Measurements from ENCODE around the gene FOXO6. TPM values are rescaled to one million over a fixed set of nuclear protein-coding genes. Genes with fewer than 3 reads are reported as not detected.
"Not testable (repeated sequence)": the region's sequence is repeated elsewhere in the genome, so short reads cannot be mapped to it uniquely, and the experiment has no call there.

Gene FOXO6
- total RNA-seq, 5 donors from 2014 or later (not counting 1 experiment from before 2014, with no cell fraction given) = 0.13 to 0.70 (median 0.63) TPM; not detected in 2

GRCh38 chr1:41328780-41329640, 32.2 kb upstream of the FOXO6 start:
- Mint-ChIP-seq H3K4me1 (peaks cover 0 to 3% (median 0%) of the 10 kb centered on the region in 3 donors), H3K4me3 (no peak overlapping the region), H3K27me3 (peaks cover 3 to 10% of the 10 kb centered on the region in 2 donors), H3K36me3 (no peaks in the 10 kb centered on the region), H3K27ac (no peak overlapping the region), H3K9me3 (no peaks in the 10 kb centered on the region)
- Histone ChIP-seq H3K36me3 (ENCODE audit: control insufficient read depth in 2 of 2, extremely low read depth in 1 of 2, insufficient read depth in 1 of 2, low read length in 1 of 2) (no peaks in the 10 kb centered on the region), H3K27ac (ENCODE audit: low read length) (no peak overlapping the region), H3K27me3 (replicated peaks in 1 of 2; ENCODE audit: control insufficient read depth in 2 of 2, extremely low read depth in 1 of 2, insufficient read depth in 2 of 2, low read length in 1 of 2) (peaks cover 0 to 21% of the 10 kb centered on the region in 2 experiments), H3K9me3 (no peaks in the 10 kb centered on the region), H3K4me1 (ENCODE audit: control insufficient read depth in 1 of 2, extremely low read depth in 1 of 2, insufficient read depth in 2 of 2, low read length in 2 of 2) (no peaks in the 10 kb centered on the region), H3K4me3 (ENCODE audit: control insufficient read depth in 1 of 2, extremely low read depth in 1 of 2, low read length in 1 of 2) (no peak overlapping the region)
- ChIA-PET POLR2A (no interaction called here), CTCF (no interaction called here)
- no peak for DNase-seq
- ATAC-seq (replicated peaks in 1 of 4) = no peak
- WGBS (ENCODE audit: insufficient coverage) = 91% methylated on average over 5 of the region's 6 CpGs

GRCh38 chr1:41329662-41330587, 31.3 kb upstream of the FOXO6 start:
- ATAC-seq (replicated peaks in 1 of 4) (no peak), DNase-seq (no peak)
- no peaks in the 10 kb centered on the region for H3K9me3 ChIP-seq
- no peaks in the 10 kb centered on the region for H3K36me3 Mint-ChIP-seq
- no peaks in the 10 kb centered on the region for H3K36me3 ChIP-seq (ENCODE audit: control insufficient read depth in 2 of 2, extremely low read depth in 1 of 2, insufficient read depth in 1 of 2, low read length in 1 of 2)
- H3K9me3 Mint-ChIP-seq = peaks cover 0 to 3% (median 0%) of the 10 kb centered on the region in 3 donors
- H3K27me3 Mint-ChIP-seq = peaks cover 3 to 7% of the 10 kb centered on the region in 2 donors
- H3K4me1 Mint-ChIP-seq = peaks cover 0 to 3% (median 0%) of the 10 kb centered on the region in 3 donors
- no peak overlapping the region for H3K4me3 Mint-ChIP-seq
- H3K27me3 ChIP-seq (replicated peaks in 1 of 2; ENCODE audit: control insufficient read depth in 2 of 2, extremely low read depth in 1 of 2, insufficient read depth in 2 of 2, low read length in 1 of 2) = peaks cover 0 to 21% of the 10 kb centered on the region in 2 experiments
- WGBS (ENCODE audit: insufficient coverage) = 90% methylated on average over 7 of the region's 11 CpGs
- H3K4me3 ChIP-seq (ENCODE audit: control insufficient read depth in 1 of 2, extremely low read depth in 1 of 2, low read length in 1 of 2) = no peak overlapping the region
- ChIA-PET CTCF (no interaction called here), POLR2A (no interaction called here)
- no peaks in the 10 kb centered on the region for H3K4me1 ChIP-seq (ENCODE audit: control insufficient read depth in 1 of 2, extremely low read depth in 1 of 2, insufficient read depth in 2 of 2, low read length in 2 of 2)
- H3K27ac Mint-ChIP-seq = no peak overlapping the region
- H3K27ac ChIP-seq (ENCODE audit: low read length) = no peak overlapping the region

GRCh38 chr1:41330588-41331545, 30.4 kb upstream of the FOXO6 start:
- H3K36me3 Mint-ChIP-seq = no peaks in the 10 kb centered on the region
- H3K4me1 Mint-ChIP-seq = peaks cover 0 to 3% (median 0%) of the 10 kb centered on the region in 3 donors
- CTCF ChIA-PET = no interaction called here

GRCh38 chr1:41331546-41331917, 29.7 kb upstream of the FOXO6 start:
- Mint-ChIP-seq H3K27me3 (peaks cover 7 to 14% of the 10 kb centered on the region in 2 donors), H3K4me1 (peaks cover 0 to 3% (median 0%) of the 10 kb centered on the region in 3 donors), H3K27ac (no peak overlapping the region), H3K36me3 (no peaks in the 10 kb centered on the region), H3K4me3 (no peak overlapping the region), H3K9me3 (peaks cover 0 to 3% (median 0%) of the 10 kb centered on the region in 3 donors)
- CTCF ChIA-PET = no interaction called here
- Histone ChIP-seq H3K9me3 (no peaks in the 10 kb centered on the region), H3K27me3 (replicated peaks in 1 of 2; ENCODE audit: control insufficient read depth in 2 of 2, extremely low read depth in 1 of 2, insufficient read depth in 2 of 2, low read length in 1 of 2) (peaks cover 0 to 20% of the 10 kb centered on the region in 2 experiments), H3K36me3 (ENCODE audit: control insufficient read depth in 2 of 2, extremely low read depth in 1 of 2, insufficient read depth in 1 of 2, low read length in 1 of 2) (no peaks in the 10 kb centered on the region), H3K27ac (ENCODE audit: low read length) (no peak overlapping the region), H3K4me1 (ENCODE audit: control insufficient read depth in 1 of 2, extremely low read depth in 1 of 2, insufficient read depth in 2 of 2, low read length in 2 of 2) (no peaks in the 10 kb centered on the region), H3K4me3 (ENCODE audit: control insufficient read depth in 1 of 2, extremely low read depth in 1 of 2, low read length in 1 of 2) (no peak overlapping the region)
- POLR2A ChIA-PET = interaction anchor here in 1 of 2 donors (0.6 kb wide), 1 partner anchor 47 kb away, joined by 3 read pairs; no protein-coding TSS in a partner anchor
- WGBS (ENCODE audit: insufficient coverage) = 75% methylated on average over 1 of the region's 1 CpG
- DNase-seq (no peak), ATAC-seq (replicated peaks in 1 of 4) (no peak)

More at GRCh38 chr1:41330588-41331545, 30.4 kb upstream of the FOXO6 start:
- POLR2A ChIA-PET = interaction anchor here in 1 of 2 donors (0.6 kb wide), 1 partner anchor 47 kb away, joined by 3 read pairs; no protein-coding TSS in a partner anchor
- DNase-seq = no peak
- Histone ChIP-seq H3K4me3 (ENCODE audit: control insufficient read depth in 1 of 2, extremely low read depth in 1 of 2, low read length in 1 of 2) (no peak overlapping the region), H3K4me1 (ENCODE audit: control insufficient read depth in 1 of 2, extremely low read depth in 1 of 2, insufficient read depth in 2 of 2, low read length in 2 of 2) (no peaks in the 10 kb centered on the region), H3K36me3 (ENCODE audit: control insufficient read depth in 2 of 2, extremely low read depth in 1 of 2, insufficient read depth in 1 of 2, low read length in 1 of 2) (no peaks in the 10 kb centered on the region), H3K9me3 (no peaks in the 10 kb centered on the region), H3K27me3 (replicated peaks in 1 of 2; ENCODE audit: control insufficient read depth in 2 of 2, extremely low read depth in 1 of 2, insufficient read depth in 2 of 2, low read length in 1 of 2) (peaks cover 0 to 21% of the 10 kb centered on the region in 2 experiments), H3K27ac (ENCODE audit: low read length) (no peak overlapping the region)
- WGBS (ENCODE audit: insufficient coverage) = 76% methylated on average over 9 of the region's 17 CpGs
- H3K4me3 Mint-ChIP-seq = no peak overlapping the region
- ATAC-seq (replicated peaks in 1 of 4) = no peak
- H3K27me3 Mint-ChIP-seq = peaks cover 3 to 11% of the 10 kb centered on the region in 2 donors
- H3K27ac Mint-ChIP-seq = no peak overlapping the region
- H3K9me3 Mint-ChIP-seq = peaks cover 0 to 3% (median 0%) of the 10 kb centered on the region in 3 donors

- POLR2A ChIA-PET; H3K4me1 ChIP-seq (ENCODE audit: control insufficient read depth in 1 of 2, extremely low read depth in 1 of 2, insufficient read depth in 2 of 2, low read length in 2 of 2); H3K36me3 Mint-ChIP-seq; H3K4me1 Mint-ChIP-seq; H3K4me3 Mint-ChIP-seq; H3K36me3 ChIP-seq (ENCODE audit: control insufficient read depth in 2 of 2, extremely low read depth in 1 of 2, insufficient read depth in 1 of 2, low read length in 1 of 2); H3K27ac Mint-ChIP-seq; H3K4me3 ChIP-seq (ENCODE audit: control insufficient read depth in 1 of 2, extremely low read depth in 1 of 2, low read length in 1 of 2); H3K27ac ChIP-seq (ENCODE audit: low read length); H3K9me3 ChIP-seq; DNase-seq; H3K9me3 Mint-ChIP-seq; ATAC-seq (replicated peaks in 1 of 4); CTCF ChIA-PET: not testable (repeated sequence)
- WGBS (ENCODE audit: insufficient coverage) = 88% methylated on average over 3 of the region's 6 CpGs
- H3K27me3 Mint-ChIP-seq = peaks cover 11 to 18% of the 10 kb centered on the region in 2 donors
- peaks cover 0 to 19% of the 10 kb centered on the region in 2 experiments for H3K27me3 ChIP-seq (replicated peaks in 1 of 2; ENCODE audit: control insufficient read depth in 2 of 2, extremely low read depth in 1 of 2, insufficient read depth in 2 of 2, low read length in 1 of 2)
These were observed 29.1 kb upstream of the FOXO6 start for GRCh38 chr1:41332161-41332560.
